Kidney tubule cell (primary cell): ENCODE measurements around the gene ZFPM1.
"Not testable (repeated sequence)": the region's sequence is repeated elsewhere in the genome, so short reads cannot be mapped to it uniquely, and the experiment has no call there.

Experiments used
- DNase-seq: peaks from one replicate; pipeline ENCODE4 v3.0.0-alpha.2; 2018; ENCODE audit warnings: low spot score

The ZFPM1 gene

GRCh38 chr16:88480829-88481228 is 27.7 kb downstream of the ZFPM1 start:
- DNase-seq = no peak

- DNase-seq = no peak
Measured at GRCh38 chr16:88481851-88482250, 28.8 kb downstream of the ZFPM1 start.

- peak; percentile 10 for DNase-seq
Measured at GRCh38 chr16:88482630-88483391, 29.7 kb downstream of the ZFPM1 start.

GRCh38 chr16:88483392-88483641 is 30.2 kb downstream of the ZFPM1 start:
- no peak for DNase-seq

GRCh38 chr16:88484505-88485365 is 31.7 kb downstream of the ZFPM1 start:
- DNase-seq = no peak

GRCh38 chr16:88485366-88485741 is 32.3 kb downstream of the ZFPM1 start:
- not testable (repeated sequence) for DNase-seq

DNA sequence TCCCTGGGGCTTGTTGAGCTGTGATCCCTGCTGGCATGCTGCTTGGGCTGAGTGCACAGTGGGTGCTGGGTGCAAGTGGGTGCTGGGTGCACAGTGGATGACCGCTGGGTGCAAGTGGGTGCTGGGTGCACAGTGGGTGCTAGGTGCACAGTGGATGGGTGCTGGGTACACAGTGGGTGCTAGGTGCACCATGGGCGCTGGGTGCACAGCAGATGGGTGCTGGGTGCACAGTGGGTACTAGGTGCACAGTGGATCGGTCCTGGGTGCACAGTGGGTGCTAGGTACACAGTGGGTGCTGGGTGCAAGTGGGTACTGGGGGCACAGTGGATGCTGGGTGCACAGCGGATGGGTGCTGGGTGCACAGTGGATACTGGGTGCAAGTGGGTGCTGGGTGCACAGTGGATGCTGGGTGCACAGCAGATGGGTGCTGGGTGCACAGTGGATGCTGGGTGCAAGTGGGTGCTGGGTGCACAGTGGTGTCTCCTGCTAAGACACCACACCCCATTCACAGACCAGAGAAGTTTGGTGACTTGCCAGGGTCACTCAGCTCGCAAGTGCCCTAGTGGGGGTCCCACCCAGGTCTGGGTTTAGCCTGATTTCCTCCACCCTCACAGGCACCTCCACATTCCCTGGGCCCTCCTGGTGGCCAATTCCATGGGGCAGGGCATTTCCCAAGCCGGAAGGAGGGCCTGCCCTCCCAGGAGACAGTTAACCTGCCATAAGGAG is 33.5 kb downstream of the ZFPM1 start:
- DNase-seq = no peak

DNA sequence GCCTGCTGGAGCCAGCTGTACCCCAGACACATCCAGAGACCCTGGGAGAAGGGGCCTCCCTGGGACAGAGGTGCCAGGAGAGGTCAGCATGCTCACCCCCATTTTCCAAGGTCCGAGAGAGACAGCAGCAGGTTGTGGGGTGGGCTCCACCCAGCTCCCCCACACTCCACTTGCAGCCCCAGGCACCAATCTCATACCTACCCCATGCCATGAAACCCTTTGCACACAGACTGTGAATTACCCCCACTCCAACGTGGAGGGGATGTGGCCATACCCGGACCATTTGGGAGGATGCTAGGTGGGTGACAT is 34.0 kb downstream of the ZFPM1 start:
- no peak for DNase-seq

GRCh38 chr16:88487920-88488851 is 35.1 kb downstream of the ZFPM1 start:
- no peak for DNase-seq

DNA sequence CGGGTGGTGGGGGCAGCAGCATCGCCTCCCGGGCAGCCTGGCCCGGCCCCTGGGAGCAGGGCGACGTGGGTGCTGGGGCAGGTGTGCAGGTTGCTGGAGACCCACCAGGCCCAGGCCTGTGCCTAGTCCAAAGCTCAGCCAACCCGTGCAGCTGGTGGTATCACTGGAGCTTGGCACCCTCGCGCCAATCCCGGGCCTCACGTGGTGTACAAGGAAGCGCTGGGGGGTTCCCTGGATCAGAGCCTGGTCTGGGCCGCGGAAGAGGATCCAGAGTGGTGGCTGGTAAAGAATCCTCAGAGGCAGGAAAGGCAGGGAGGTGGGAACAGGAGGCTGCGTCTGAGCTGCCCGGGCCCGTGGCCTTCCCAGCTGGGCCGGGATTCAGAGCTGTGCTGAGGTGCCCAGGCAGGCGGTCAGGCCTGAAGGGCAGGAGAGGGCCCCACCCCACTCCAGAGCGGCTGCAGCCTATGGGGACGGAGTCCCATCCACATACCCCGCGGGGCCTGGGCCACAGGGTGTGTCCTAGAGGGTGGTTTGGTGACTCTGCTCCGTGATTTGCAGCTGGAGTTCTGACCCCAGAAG is 36.2 kb downstream of the ZFPM1 start:
- DNase-seq = no peak

- no peak for DNase-seq
Measured at GRCh38 chr16:88491001-88491559, 38.0 kb downstream of the ZFPM1 start.

- no peak for DNase-seq
Measured at GRCh38 chr16:88491560-88492310, 38.7 kb downstream of the ZFPM1 start.

DNA sequence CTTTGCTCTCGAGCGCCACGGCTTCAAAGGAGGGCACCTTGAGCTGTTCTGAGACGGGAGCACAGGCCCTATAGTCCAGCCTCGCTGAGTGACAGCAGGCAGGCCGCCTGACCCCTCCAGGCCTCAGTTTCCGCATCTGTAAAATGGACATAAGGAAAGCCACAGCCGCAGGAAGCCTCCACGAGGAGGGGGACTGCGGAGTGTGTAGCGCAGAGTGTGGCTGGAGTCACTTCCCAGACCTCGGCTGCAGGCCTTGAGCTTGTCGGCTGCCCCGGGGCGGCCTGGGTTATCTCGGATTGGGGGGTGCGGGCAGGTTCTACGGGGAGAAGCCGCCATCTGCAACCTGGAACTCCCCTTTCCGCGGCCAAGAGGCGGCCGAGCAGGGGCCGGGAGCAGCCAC is 40.8 kb downstream of the ZFPM1 start:
- no peak for DNase-seq

GRCh38 chr16:88494335-88495154 is 41.5 kb downstream of the ZFPM1 start:
- no peak for DNase-seq

GRCh38 chr16:88495268-88495772 is 42.2 kb downstream of the ZFPM1 start:
- no peak for DNase-seq

- no peak for DNase-seq
Measured at GRCh38 chr16:88497561-88498462, 44.7 kb downstream of the ZFPM1 start.

DNA sequence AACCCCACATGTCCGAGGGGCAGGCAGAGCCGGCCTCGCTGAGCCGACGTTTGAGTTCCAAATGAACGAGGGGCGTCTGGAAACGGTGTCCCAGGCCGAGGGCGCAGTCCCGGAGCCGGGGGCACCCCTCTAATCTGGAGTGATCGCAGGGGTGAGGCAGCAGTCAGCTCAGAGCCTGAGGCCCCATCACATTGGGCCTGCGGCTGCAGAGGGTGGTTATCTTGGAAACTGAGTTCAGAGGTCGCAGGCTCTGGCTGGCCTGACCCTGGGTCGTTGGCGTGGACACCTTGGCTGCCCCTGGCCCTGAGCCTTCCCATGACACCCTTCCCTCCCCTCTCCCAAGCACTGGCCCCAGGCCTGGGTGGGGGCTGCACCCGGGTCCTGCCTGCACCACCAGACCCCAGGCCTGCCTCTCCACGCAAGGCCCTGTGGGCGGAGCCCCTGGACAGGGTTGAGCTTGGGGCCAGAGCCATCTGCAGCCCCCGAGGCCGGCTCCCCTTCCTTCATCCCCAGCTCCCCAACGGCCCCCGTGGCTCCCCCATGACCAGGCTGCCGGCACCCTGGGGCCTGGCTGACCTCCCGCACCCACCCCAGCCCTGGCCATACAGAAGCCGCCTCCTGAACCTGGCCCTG is 45.6 kb downstream of the ZFPM1 start:
- no peak for DNase-seq

GRCh38 chr16:88499292-88499691 is 46.2 kb downstream of the ZFPM1 start:
- DNase-seq = no peak
